ENCODE data around the gene AIG1. TPM values are rescaled to one million over a fixed set of nuclear protein-coding genes. Genes with fewer than 3 reads are reported as not detected.

AIG1 gene
- polyA plus RNA-seq, 1 donor from 2014 or later, result 23.2 TPM

DNA sequence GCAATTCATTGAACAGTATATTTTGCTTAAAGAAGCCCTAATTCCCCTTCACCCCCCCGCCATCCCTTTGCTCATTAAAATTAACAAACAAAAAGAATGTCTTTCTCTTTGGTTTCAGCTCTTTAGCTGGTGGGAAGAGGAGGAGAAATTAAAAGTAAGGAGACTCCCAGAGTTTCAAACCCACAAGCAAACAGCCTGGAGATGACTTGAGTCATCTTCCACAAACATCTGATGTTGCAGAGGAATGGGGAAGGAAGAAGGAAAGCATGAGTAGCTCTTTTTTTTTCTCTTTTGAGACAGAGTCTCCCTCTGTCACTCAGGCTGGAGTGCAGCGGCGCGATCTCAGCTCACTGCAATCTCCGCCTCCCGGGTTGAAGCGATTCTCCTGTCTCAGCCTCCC, 200.2 kb downstream of the AIG1 start:
- H3K4me3 ChIP-seq (ENCODE audit: low read length), result no peak overlapping the region
- no peaks in the 10 kb centered on the region for H3K27me3 ChIP-seq (ENCODE audit: insufficient read depth, low read depth, low read length)
- no peaks in the 10 kb centered on the region for H3F3A ChIP-seq (ENCODE audit: insufficient read depth, low read length, poor library complexity, severe bottlenecking)
- TF ChIP-seq MXI1 (conservative IDR thresholded peaks at IDR 0.05; ENCODE audit: poor library complexity, severe bottlenecking), result no peak
- TF ChIP-seq, protein P1, sequence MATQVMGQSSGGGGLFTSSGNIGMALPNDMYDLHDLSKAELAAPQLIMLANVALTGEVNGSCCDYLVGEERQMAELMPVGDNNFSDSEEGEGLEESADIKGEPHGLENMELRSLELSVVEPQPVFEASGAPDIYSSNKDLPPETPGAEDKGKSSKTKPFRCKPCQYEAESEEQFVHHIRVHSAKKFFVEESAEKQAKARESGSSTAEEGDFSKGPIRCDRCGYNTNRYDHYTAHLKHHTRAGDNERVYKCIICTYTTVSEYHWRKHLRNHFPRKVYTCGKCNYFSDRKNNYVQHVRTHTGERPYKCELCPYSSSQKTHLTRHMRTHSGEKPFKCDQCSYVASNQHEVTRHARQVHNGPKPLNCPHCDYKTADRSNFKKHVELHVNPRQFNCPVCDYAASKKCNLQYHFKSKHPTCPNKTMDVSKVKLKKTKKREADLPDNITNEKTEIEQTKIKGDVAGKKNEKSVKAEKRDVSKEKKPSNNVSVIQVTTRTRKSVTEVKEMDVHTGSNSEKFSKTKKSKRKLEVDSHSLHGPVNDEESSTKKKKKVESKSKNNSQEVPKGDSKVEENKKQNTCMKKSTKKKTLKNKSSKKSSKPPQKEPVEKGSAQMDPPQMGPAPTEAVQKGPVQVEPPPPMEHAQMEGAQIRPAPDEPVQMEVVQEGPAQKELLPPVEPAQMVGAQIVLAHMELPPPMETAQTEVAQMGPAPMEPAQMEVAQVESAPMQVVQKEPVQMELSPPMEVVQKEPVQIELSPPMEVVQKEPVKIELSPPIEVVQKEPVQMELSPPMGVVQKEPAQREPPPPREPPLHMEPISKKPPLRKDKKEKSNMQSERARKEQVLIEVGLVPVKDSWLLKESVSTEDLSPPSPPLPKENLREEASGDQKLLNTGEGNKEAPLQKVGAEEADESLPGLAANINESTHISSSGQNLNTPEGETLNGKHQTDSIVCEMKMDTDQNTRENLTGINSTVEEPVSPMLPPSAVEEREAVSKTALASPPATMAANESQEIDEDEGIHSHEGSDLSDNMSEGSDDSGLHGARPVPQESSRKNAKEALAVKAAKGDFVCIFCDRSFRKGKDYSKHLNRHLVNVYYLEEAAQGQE (IDR thresholded peaks at IDR 0.05; ENCODE audit: borderline replicate concordance), result no peak
- TF ChIP-seq EZH2 (IDR thresholded peaks at IDR 0.05; ENCODE audit: borderline replicate concordance, insufficient read depth, low read length, poor library complexity, severe bottlenecking), result no peak
- TF ChIP-seq, protein P2, sequence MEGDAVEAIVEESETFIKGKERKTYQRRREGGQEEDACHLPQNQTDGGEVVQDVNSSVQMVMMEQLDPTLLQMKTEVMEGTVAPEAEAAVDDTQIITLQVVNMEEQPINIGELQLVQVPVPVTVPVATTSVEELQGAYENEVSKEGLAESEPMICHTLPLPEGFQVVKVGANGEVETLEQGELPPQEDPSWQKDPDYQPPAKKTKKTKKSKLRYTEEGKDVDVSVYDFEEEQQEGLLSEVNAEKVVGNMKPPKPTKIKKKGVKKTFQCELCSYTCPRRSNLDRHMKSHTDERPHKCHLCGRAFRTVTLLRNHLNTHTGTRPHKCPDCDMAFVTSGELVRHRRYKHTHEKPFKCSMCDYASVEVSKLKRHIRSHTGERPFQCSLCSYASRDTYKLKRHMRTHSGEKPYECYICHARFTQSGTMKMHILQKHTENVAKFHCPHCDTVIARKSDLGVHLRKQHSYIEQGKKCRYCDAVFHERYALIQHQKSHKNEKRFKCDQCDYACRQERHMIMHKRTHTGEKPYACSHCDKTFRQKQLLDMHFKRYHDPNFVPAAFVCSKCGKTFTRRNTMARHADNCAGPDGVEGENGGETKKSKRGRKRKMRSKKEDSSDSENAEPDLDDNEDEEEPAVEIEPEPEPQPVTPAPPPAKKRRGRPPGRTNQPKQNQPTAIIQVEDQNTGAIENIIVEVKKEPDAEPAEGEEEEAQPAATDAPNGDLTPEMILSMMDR (IDR thresholded peaks at IDR 0.05; ENCODE audit: poor library complexity, severe bottlenecking), result no peak
- no peak for TF ChIP-seq RAD21 (conservative IDR thresholded peaks at IDR 0.05)
- no peak for TF ChIP-seq TAF1 (IDR thresholded peaks at IDR 0.05; ENCODE audit: low read depth)
- no peak for TF ChIP-seq SMC3 (conservative IDR thresholded peaks at IDR 0.05; ENCODE audit: poor library complexity)
- no peak overlapping the region for H3K4me2 ChIP-seq (ENCODE audit: low read length)
- no peaks in the 10 kb centered on the region for H3K79me2 ChIP-seq (replicated peaks; ENCODE audit: insufficient read depth, low read length)
- no peaks in the 10 kb centered on the region for H3K9me2 ChIP-seq (ENCODE audit: insufficient read depth, low read length)
- no peak overlapping the region for H3K9ac ChIP-seq (ENCODE audit: low read length)
- no peak overlapping the region for H3K27ac ChIP-seq (ENCODE audit: low read length)
- H3K36me3 ChIP-seq (ENCODE audit: insufficient read depth, low read length), result no peaks in the 10 kb centered on the region
- H4K20me1 ChIP-seq (ENCODE audit: insufficient read depth), result no peaks in the 10 kb centered on the region
- no peaks in the 10 kb centered on the region for H3K9me3 ChIP-seq (ENCODE audit: low read length)
- no peak overlapping the region for H2AFZ ChIP-seq (ENCODE audit: low read depth, low read length)

DNA sequence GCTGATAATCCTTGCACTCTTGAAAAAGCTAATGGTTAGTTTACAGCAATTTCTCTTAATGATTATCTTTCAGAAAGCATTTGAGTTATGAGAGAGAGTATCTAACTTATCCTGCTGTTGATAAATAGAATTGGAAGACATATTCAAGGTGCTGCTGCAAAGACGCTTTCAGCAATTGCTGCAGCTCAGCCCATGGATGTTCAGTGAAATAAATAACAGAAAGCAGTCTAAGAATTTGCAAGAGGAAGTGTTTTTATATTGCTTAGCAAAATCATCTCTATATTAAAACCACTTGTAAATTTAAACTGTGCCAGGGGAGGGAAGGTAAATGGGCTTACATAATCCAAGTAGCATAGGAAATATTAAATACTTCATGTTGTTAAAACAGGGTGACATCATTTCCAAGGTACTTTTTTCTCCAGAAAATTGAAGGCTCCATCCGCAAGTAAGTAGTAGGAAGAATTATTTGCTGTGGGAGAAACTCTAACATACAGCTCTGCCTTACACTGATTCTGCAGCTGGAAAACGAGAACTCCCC, 201.3 kb downstream of the AIG1 start:
- Histone ChIP-seq H3K27ac (ENCODE audit: low read length) (no peak overlapping the region), H3K27me3 (ENCODE audit: insufficient read depth, low read depth, low read length) (no peaks in the 10 kb centered on the region), H3K4me2 (ENCODE audit: low read length) (no peak overlapping the region), H3K9me3 (ENCODE audit: low read length) (no peaks in the 10 kb centered on the region), H3K36me3 (ENCODE audit: insufficient read depth, low read length) (no peaks in the 10 kb centered on the region), H2AFZ (ENCODE audit: low read depth, low read length) (no peak overlapping the region), H3K9ac (ENCODE audit: low read length) (no peak overlapping the region), H3K9me2 (ENCODE audit: insufficient read depth, low read length) (no peaks in the 10 kb centered on the region), H3F3A (ENCODE audit: insufficient read depth, low read length, poor library complexity, severe bottlenecking) (no peaks in the 10 kb centered on the region), H4K20me1 (ENCODE audit: insufficient read depth) (no peaks in the 10 kb centered on the region), H3K79me2 (replicated peaks; ENCODE audit: insufficient read depth, low read length) (no peaks in the 10 kb centered on the region), H3K4me3 (ENCODE audit: low read length) (no peak overlapping the region)
- TF ChIP-seq MXI1 (conservative IDR thresholded peaks at IDR 0.05; ENCODE audit: poor library complexity, severe bottlenecking), result no peak
- TF ChIP-seq EP300 (conservative IDR thresholded peaks at IDR 0.05; ENCODE audit: poor library complexity, severe bottlenecking), result no peak
- TF ChIP-seq SMC3 (conservative IDR thresholded peaks at IDR 0.05; ENCODE audit: poor library complexity), result no peak
- TF ChIP-seq EZH2 (IDR thresholded peaks at IDR 0.05; ENCODE audit: borderline replicate concordance, insufficient read depth, low read length, poor library complexity, severe bottlenecking), result no peak
- TF ChIP-seq, protein P2 (IDR thresholded peaks at IDR 0.05; ENCODE audit: poor library complexity, severe bottlenecking), result no peak
- TF ChIP-seq RAD21 (conservative IDR thresholded peaks at IDR 0.05), result no peak
- TF ChIP-seq, protein P1 (IDR thresholded peaks at IDR 0.05; ENCODE audit: borderline replicate concordance), result no peak
- no peak for TF ChIP-seq POLR2AphosphoS5 (IDR thresholded peaks at IDR 0.05)
- TF ChIP-seq TAF1 (IDR thresholded peaks at IDR 0.05; ENCODE audit: low read depth), result no peak
